LNCaP clone FGC (cell line): ENCODE data around the gene NSUN6.
A peak's percentile ranks its signal among the peaks of the same experiment; 100 is the strongest.

Source experiments
- DNase-seq: peaks from one replicate; pipeline ENCODE4 v3.0.0-alpha.2; 2011; ENCODE audit warnings: low read depth
- H3K4me3 ChIP-seq: 2 replicates; pipeline ENCODE4 v1.5.1; 2011; ENCODE audit warnings: mild to moderate bottlenecking, low read depth, low read length, control low read depth
- CTCF ChIP-seq: IDR thresholded peaks from 2 replicates; pipeline ENCODE4 v1.5.1; 2012; ENCODE audit warnings: mild to moderate bottlenecking; ENCODE audit not compliant: control insufficient read depth, insufficient read depth; ENCODE audit errors: extremely low read depth

The NSUN6 gene

GRCh38 chr10:18620856-18621255, 30.5 kb downstream of the NSUN6 start:
- DNase-seq = no peak
- TF ChIP-seq CTCF = no peak
- H3K4me3 ChIP-seq = no peak overlapping the region

GRCh38 chr10:18619016-18619415, 32.4 kb downstream of the NSUN6 start:
- no peak overlapping the region for H3K4me3 ChIP-seq
- TF ChIP-seq CTCF = no peak
- DNase-seq = peak; percentile 87

- TF ChIP-seq CTCF = peak; percentile 45
- no peak for DNase-seq
- H3K4me3 ChIP-seq = no peak overlapping the region
Measured at GRCh38 chr10:18616337-18616736, 35.0 kb downstream of the NSUN6 start.

DNA sequence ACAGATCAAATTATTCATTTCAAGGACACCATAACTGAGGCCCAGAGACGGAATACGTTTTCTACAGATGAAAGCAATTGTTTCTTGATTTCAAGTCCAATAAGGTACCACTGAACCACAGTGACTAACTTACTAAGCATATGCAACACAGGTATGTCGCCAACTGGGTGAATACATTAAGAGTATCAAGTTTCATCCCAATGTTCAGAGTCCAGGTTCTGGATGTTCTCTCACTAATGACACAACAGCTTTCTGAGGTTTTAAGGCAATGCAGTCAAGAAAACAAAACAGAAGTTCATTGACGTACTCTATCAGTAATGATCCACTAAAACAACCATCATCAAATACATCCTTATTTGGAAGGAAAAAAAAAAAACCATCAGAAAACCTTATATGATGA, 35.8 kb downstream of the NSUN6 start:
- no peak overlapping the region for H3K4me3 ChIP-seq
- no peak for DNase-seq
- TF ChIP-seq CTCF = no peak

DNA sequence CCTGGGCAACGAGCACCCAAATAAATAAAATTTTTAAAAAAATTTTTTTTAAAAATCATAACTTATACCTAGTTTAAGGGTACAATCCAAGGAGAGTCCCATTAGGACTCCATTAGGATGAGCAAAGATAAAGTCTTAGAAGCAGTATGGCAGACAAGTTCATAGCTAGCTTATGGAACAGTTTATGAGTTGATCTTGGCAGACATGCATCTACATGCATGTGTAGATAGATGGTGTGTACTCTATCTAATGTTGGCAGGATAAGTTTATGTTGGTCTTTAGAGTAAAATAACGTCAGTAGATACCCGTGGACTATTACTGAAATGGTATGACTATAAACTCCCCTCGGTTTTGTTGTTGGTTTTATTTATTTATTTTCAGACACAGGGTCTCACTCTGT, 40.2 kb downstream of the NSUN6 start:
- no peak for TF ChIP-seq CTCF
- H3K4me3 ChIP-seq = no peak overlapping the region
- DNase-seq = peak; percentile 96

GRCh38 chr10:18610517-18610916, 40.9 kb downstream of the NSUN6 start:
- DNase-seq = peak; percentile 97
- TF ChIP-seq CTCF = no peak

DNA sequence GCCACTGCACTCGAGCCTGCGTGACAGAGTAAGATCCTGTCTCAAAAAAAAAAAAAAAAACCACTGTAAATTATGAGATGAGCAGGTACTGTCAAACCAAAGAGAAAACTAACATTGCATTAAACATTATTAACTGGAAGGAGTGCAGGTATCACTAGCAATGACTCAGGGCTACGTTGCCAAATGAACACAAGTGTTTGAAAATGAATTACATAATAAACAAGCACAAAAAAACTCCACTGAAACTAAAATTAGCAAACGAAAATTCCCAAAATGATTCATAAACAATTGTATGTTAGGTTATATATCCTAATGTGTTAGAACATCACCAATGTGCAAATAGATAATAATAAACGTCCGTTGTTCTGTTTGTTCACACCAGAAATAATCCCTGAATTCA, 42.8 kb downstream of the NSUN6 start:
- no peak for DNase-seq
- TF ChIP-seq CTCF = no peak
- no peak overlapping the region for H3K4me3 ChIP-seq

More at GRCh38 chr10:18610517-18610916, 40.9 kb downstream of the NSUN6 start:
- H3K4me3 ChIP-seq = no peak overlapping the region
